ENCODE data around the gene ZNF296. TPM values are rescaled to one million over a fixed set of nuclear protein-coding genes. Genes with fewer than 3 reads are reported as not detected.

Gene ZNF296
- total and polyA plus RNA-seq, 12 donors = 0.15 to 0.95 (median 0.22) TPM; not detected in 5

- no peak overlapping the region for H3K4me3 ChIP-seq
- H3K27ac ChIP-seq = peak overlapping the region in 3 of 10 donors; percentile 5 to 49 (median 31)
- TF ChIP-seq, protein P1, sequence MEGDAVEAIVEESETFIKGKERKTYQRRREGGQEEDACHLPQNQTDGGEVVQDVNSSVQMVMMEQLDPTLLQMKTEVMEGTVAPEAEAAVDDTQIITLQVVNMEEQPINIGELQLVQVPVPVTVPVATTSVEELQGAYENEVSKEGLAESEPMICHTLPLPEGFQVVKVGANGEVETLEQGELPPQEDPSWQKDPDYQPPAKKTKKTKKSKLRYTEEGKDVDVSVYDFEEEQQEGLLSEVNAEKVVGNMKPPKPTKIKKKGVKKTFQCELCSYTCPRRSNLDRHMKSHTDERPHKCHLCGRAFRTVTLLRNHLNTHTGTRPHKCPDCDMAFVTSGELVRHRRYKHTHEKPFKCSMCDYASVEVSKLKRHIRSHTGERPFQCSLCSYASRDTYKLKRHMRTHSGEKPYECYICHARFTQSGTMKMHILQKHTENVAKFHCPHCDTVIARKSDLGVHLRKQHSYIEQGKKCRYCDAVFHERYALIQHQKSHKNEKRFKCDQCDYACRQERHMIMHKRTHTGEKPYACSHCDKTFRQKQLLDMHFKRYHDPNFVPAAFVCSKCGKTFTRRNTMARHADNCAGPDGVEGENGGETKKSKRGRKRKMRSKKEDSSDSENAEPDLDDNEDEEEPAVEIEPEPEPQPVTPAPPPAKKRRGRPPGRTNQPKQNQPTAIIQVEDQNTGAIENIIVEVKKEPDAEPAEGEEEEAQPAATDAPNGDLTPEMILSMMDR (IDR thresholded peaks at IDR 0.05) = no peak
- no peaks in the 10 kb centered on the region for H3K9me3 ChIP-seq
- peaks cover 0 to 8% (median 0%) of the 10 kb centered on the region in 9 donors for H3K36me3 ChIP-seq
- no peak for DNase-seq
- intact Hi-C loops (cut with DNase I) = loop anchor here in 1 of 10 donors (5.0 kb wide), 1 partner anchor 75 kb away; the partner anchor contains the start of genes BLOC1S3 and TRAPPC6A
- WGBS, 2 donors = 98 to 99% methylated on average over 7 of the region's 7 CpGs
- H3K4me1 ChIP-seq = peaks cover 16 to 82% (median 61%) of the 10 kb centered on the region in 9 donors
- H3K27me3 ChIP-seq = no peaks in the 10 kb centered on the region
- no peak for ATAC-seq
Measured at GRCh38 chr19:45102481-45102880, 26.2 kb upstream of the ZNF296 start.

DNA sequence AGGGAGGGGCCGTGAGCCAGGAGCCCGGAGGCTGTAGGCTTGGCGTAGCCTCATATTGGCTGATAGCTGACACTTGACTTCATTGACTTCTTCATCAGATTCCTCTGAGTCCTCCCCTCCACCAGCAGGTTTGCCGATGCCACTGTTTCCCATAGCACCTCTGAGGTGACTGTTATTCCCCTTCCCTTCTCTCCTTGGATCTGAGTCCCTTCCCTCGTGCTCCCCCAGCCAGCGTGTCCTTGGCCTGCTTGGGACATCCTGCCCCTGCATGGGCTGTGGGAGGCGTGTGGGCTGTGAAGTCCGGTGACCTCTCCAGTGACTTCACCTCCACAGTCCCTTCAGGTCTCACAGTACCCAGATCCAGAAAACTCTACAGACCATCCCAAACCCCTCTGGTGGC lies 25.5 kb upstream of the ZNF296 start:
- WGBS, 2 donors = 82% methylated on average over 8 of the region's 8 CpGs
- TF ChIP-seq, protein P1 (IDR thresholded peaks at IDR 0.05) = no peak
- Histone ChIP-seq H3K27me3 (no peaks in the 10 kb centered on the region), H3K27ac (no peak overlapping the region), H3K4me1 (peaks cover 16 to 89% (median 64%) of the 10 kb centered on the region in 9 donors), H3K4me3 (no peak overlapping the region), H3K9me3 (no peaks in the 10 kb centered on the region), H3K36me3 (peaks cover 0 to 8% (median 0%) of the 10 kb centered on the region in 9 donors)
- intact Hi-C loops (cut with DNase I) = loop anchor here in 1 of 10 donors (5.0 kb wide), 1 partner anchor 75 kb away; the partner anchor contains the start of genes BLOC1S3 and TRAPPC6A
- DNase-seq = no peak
- ATAC-seq = no peak

- H3K4me1 ChIP-seq = peaks cover 16 to 97% (median 71%) of the 10 kb centered on the region in 9 donors
- intact Hi-C loops (cut with DNase I) = loop anchor here in 1 of 10 donors (5.0 kb wide), 1 partner anchor 76 kb away; the partner anchor contains the start of genes BLOC1S3 and TRAPPC6A
- TF ChIP-seq, protein P1 (IDR thresholded peaks at IDR 0.05) = no peak
- H3K27me3 ChIP-seq = no peaks in the 10 kb centered on the region
- H3K4me3 ChIP-seq = no peak overlapping the region
- DNase-seq (no peak), ATAC-seq (no peak)
- 82 to 83% methylated on average over 8 of the region's 8 CpGs for WGBS, 2 donors
- H3K36me3 ChIP-seq = peaks cover 0 to 8% (median 0%) of the 10 kb centered on the region in 9 donors
- no peak overlapping the region for H3K27ac ChIP-seq
- H3K9me3 ChIP-seq = no peaks in the 10 kb centered on the region
Measured at GRCh38 chr19:45100846-45101252, 24.6 kb upstream of the ZNF296 start.

- Histone ChIP-seq H3K4me3 (no peak overlapping the region), H3K9me3 (no peaks in the 10 kb centered on the region), H3K4me1 (peaks cover 16 to 99% (median 77%) of the 10 kb centered on the region in 9 donors), H3K27me3 (no peaks in the 10 kb centered on the region), H3K27ac (peak overlapping the region in 4 of 10 donors; percentile 26 to 75 (median 64)), H3K36me3 (peaks cover 0 to 8% (median 0%) of the 10 kb centered on the region in 9 donors)
- DNase-seq = no peak
- 84% methylated on average over 3 of the region's 3 CpGs for WGBS, 2 donors
- ATAC-seq = no peak
- intact Hi-C loops (cut with DNase I) = loop anchor here in 1 of 10 donors (5.0 kb wide), 1 partner anchor 77 kb away; the partner anchor contains the start of genes BLOC1S3 and TRAPPC6A
- TF ChIP-seq, protein P1 (IDR thresholded peaks at IDR 0.05) = no peak
Measured at GRCh38 chr19:45100201-45100600, 23.9 kb upstream of the ZNF296 start.

Measured in heart right ventricle (tissue), 16 donors.